ENCODE measurements around the gene LRIG1. TPM values are rescaled to one million over a fixed set of nuclear protein-coding genes. Genes with fewer than 3 reads are reported as not detected.

Gene LRIG1
- total RNA-seq, 1 experiment from 2014 or later: 14.7 TPM

DNA sequence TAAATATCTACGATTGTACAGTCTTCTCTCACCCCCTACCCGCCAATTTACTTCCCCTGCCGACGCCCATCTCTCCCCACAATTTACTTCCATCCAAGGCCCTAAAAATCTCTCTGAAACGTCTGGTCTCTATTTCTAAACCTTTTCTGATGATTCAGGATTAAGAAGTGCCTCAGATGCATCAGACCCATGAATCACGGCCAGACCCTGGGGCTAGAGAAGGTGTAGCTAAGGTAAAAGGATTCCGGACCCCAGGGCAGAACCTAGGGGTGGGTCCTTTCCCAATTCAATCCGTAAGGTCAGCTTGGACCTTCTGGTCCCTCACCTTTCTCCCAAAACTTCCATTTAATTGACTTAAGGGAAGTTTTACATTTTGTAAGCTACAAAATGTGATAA lies 46.4 kb downstream of the LRIG1 start:
- TF ChIP-seq, protein P1, sequence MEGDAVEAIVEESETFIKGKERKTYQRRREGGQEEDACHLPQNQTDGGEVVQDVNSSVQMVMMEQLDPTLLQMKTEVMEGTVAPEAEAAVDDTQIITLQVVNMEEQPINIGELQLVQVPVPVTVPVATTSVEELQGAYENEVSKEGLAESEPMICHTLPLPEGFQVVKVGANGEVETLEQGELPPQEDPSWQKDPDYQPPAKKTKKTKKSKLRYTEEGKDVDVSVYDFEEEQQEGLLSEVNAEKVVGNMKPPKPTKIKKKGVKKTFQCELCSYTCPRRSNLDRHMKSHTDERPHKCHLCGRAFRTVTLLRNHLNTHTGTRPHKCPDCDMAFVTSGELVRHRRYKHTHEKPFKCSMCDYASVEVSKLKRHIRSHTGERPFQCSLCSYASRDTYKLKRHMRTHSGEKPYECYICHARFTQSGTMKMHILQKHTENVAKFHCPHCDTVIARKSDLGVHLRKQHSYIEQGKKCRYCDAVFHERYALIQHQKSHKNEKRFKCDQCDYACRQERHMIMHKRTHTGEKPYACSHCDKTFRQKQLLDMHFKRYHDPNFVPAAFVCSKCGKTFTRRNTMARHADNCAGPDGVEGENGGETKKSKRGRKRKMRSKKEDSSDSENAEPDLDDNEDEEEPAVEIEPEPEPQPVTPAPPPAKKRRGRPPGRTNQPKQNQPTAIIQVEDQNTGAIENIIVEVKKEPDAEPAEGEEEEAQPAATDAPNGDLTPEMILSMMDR (IDR thresholded peaks at IDR 0.05; ENCODE audit: unreplicated experiment): no peak
- Mint-ChIP-seq H3K4me3 (ENCODE audit: low read depth, unreplicated experiment) (no peak overlapping the region), H3K27ac (ENCODE audit: unreplicated experiment) (no peak overlapping the region), H3K36me3 (ENCODE audit: insufficient read depth, unreplicated experiment) (no peaks in the 10 kb centered on the region), H3K9me3 (ENCODE audit: low read depth, unreplicated experiment) (no peaks in the 10 kb centered on the region), H3K4me1 (ENCODE audit: low read depth, unreplicated experiment) (no peaks in the 10 kb centered on the region), H3K27me3 (ENCODE audit: unreplicated experiment) (no peaks in the 10 kb centered on the region)
- no peak for DNase-seq
- CTCF ChIA-PET: no interaction called here
- intact Hi-C loops (cut with micrococcal nuclease; ENCODE audit: unreplicated experiment): no loop called here
- no TSS peak for BruUV-seq (replicated peaks)

- CTCF ChIA-PET: no interaction called here
- Mint-ChIP-seq H3K4me1 (ENCODE audit: low read depth, unreplicated experiment) (no peaks in the 10 kb centered on the region), H3K27me3 (ENCODE audit: unreplicated experiment) (no peaks in the 10 kb centered on the region), H3K9me3 (ENCODE audit: low read depth, unreplicated experiment) (no peaks in the 10 kb centered on the region), H3K27ac (ENCODE audit: unreplicated experiment) (no peak overlapping the region), H3K4me3 (ENCODE audit: low read depth, unreplicated experiment) (no peak overlapping the region), H3K36me3 (ENCODE audit: insufficient read depth, unreplicated experiment) (no peaks in the 10 kb centered on the region)
- TF ChIP-seq, protein P1 (IDR thresholded peaks at IDR 0.05; ENCODE audit: unreplicated experiment): no peak
- BruUV-seq (replicated peaks): no TSS peak
- DNase-seq: no peak
- intact Hi-C loops (cut with micrococcal nuclease; ENCODE audit: unreplicated experiment): no loop called here
These were observed 47.0 kb downstream of the LRIG1 start for GRCh38 chr3:66453651-66454463.

DNA sequence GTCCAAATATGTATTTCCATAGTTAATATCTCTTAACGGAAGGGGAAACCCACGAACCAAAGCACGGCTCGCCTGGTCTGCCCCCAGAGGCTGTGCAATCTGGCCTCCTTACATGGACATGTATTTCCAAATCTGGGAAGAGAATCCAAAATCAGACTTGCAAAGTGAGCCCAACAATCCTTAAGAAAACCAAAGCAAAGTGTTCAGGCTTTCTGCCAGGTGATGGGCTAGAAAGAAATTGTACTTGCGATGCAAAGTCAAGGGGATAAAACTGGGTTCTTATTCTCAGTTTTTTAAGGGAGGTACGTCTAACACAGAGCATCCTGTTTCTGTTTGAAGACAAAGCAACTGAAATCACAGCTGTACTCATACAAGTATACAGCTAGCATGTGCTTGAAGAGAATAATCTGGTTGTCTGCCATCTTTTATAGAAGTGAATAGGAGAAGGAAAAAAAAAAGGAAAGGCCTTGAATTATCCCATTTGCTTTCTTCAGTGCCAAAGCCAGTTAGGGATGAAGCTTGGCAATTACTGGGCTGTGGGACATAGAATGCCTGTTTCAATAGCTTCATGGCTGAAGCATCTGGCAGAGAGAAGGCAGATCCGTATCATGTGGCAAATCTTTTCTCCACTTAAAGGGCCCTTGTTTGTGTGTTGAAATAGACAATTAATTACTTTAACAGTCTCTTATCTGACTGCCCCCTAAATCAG lies 48.4 kb downstream of the LRIG1 start:
- H3K36me3 Mint-ChIP-seq (ENCODE audit: insufficient read depth, unreplicated experiment): no peaks in the 10 kb centered on the region
- no peak overlapping the region for H3K27ac Mint-ChIP-seq (ENCODE audit: unreplicated experiment)
- intact Hi-C loops (cut with micrococcal nuclease; ENCODE audit: unreplicated experiment): no loop called here
- no peak overlapping the region for H3K4me3 Mint-ChIP-seq (ENCODE audit: low read depth, unreplicated experiment)
- CTCF ChIA-PET: interaction anchor here (0.6 to 1.5 kb wide), 2 partner anchors 11 to 199 kb away, joined by 3 read pairs; no protein-coding TSS in a partner anchor
- no peaks in the 10 kb centered on the region for H3K27me3 Mint-ChIP-seq (ENCODE audit: unreplicated experiment)
- DNase-seq: no peak
- TF ChIP-seq, protein P1 (IDR thresholded peaks at IDR 0.05; ENCODE audit: unreplicated experiment): no peak
- H3K4me1 Mint-ChIP-seq (ENCODE audit: low read depth, unreplicated experiment): no peaks in the 10 kb centered on the region
- BruUV-seq (replicated peaks): no TSS peak
- H3K9me3 Mint-ChIP-seq (ENCODE audit: low read depth, unreplicated experiment): no peaks in the 10 kb centered on the region

- Mint-ChIP-seq H3K4me1 (ENCODE audit: low read depth, unreplicated experiment) (no peaks in the 10 kb centered on the region), H3K36me3 (ENCODE audit: insufficient read depth, unreplicated experiment) (peaks cover 2% of the 10 kb centered on the region), H3K27me3 (ENCODE audit: unreplicated experiment) (no peaks in the 10 kb centered on the region), H3K27ac (ENCODE audit: unreplicated experiment) (no peak overlapping the region), H3K4me3 (ENCODE audit: low read depth, unreplicated experiment) (no peak overlapping the region), H3K9me3 (ENCODE audit: low read depth, unreplicated experiment) (no peaks in the 10 kb centered on the region)
- intact Hi-C loops (cut with micrococcal nuclease; ENCODE audit: unreplicated experiment): no loop called here
- DNase-seq: no peak
- CTCF ChIA-PET: interaction anchor here (1.5 kb wide), 1 partner anchor 12 kb away, joined by 3 read pairs; no protein-coding TSS in a partner anchor
- TF ChIP-seq, protein P1 (IDR thresholded peaks at IDR 0.05; ENCODE audit: unreplicated experiment): no peak
- no TSS peak for BruUV-seq (replicated peaks)
These were observed 49.1 kb downstream of the LRIG1 start for GRCh38 chr3:66451766-66452165.

Data from Calu3 (cell line).